GM12891 (cell line): ENCODE measurements around the gene HOXD10.

Experiments
- DNase-seq: peaks from one replicate; pipeline ENCODE4 v3.0.0; 2011; ENCODE audit warnings: low spot score; ENCODE audit not compliant: insufficient read length
- FAIRE-seq: peaks from 2 replicates; lab custom pipeline; 2011; peaks lifted over from hg19 to GRCh38; lab: Jason Lieb, UNC
- PAX5 ChIP-seq: IDR thresholded peaks from 2 replicates; pipeline ENCODE4 v1.6.1; 2011; ENCODE audit warnings: low read length, moderate library complexity, mild to moderate bottlenecking; ENCODE audit not compliant: insufficient read depth, severe bottlenecking
- POLR2AphosphoS5 ChIP-seq: IDR thresholded peaks from 2 replicates; pipeline ENCODE4 v1.6.1; 2011; ENCODE audit warnings: low read depth, low read length, control low read depth
- SPI1 ChIP-seq: IDR thresholded peaks from 2 replicates; pipeline ENCODE4 v1.6.1; 2011; ENCODE audit warnings: low read depth, low read length, control low read depth
- TAF1 ChIP-seq: IDR thresholded peaks from 2 replicates; pipeline ENCODE4 v1.6.1; 2011; ENCODE audit warnings: low read depth, low read length, control low read depth

The HOXD10 gene

DNA sequence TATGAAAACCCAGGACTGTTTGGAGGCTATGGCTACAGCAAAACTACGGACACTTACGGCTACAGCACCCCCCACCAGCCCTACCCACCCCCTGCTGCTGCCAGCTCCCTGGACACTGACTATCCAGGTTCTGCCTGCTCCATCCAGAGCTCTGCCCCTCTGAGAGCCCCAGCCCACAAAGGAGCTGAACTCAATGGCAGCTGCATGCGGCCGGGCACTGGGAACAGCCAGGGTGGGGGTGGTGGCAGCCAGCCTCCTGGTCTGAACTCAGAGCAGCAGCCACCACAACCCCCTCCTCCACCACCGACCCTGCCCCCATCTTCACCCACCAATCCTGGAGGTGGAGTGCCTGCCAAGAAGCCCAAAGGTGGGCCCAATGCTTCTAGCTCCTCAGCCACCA is 52.6 kb downstream of the HOXD10 start:
- TF ChIP-seq PAX5 (no peak), SPI1 (no peak), TAF1 (no peak), POLR2AphosphoS5 (no peak)
- no peak for FAIRE-seq

More for the DNA sequence above, 52.6 kb downstream of the HOXD10 start:
- no peak for DNase-seq
